Common myeloid progenitor, CD34-positive (primary cell): ENCODE data around the gene LSP1.
"Not testable (repeated sequence)": the region's sequence is repeated elsewhere in the genome, so short reads cannot be mapped to it uniquely, and the experiment has no call there.

Experiments
- CTCF ChIA-PET: fragments of 350-600 bp; sonication (Branson Sonifier 250); formaldehyde crosslinking; loops from one replicate; lab custom pipeline; 2021; ENCODE audit warnings: antibody characterized with exemption; lab: Charles Lee
- POLR2A ChIA-PET: fragments of 350-600 bp; sonication (Branson Sonifier 250); formaldehyde crosslinking; loops from one replicate; lab custom pipeline; 2021; ENCODE audit warnings: antibody characterized with exemption; lab: Charles Lee
- DNase-seq, 3 donors: peaks; one replicate each; pipeline versions ENCODE4 v3.0.0 to v3.0.0-alpha.2; 2013
- H3K27ac ChIP-seq, 2 experiments: 1 replicate in 1 of 2; 2 replicates in 1 of 2; pipeline ENCODE4 v1.7.0; 2013; ENCODE audit warnings: inconsistent platforms in 2 of 2, low read length in 2 of 2, mild to moderate bottlenecking in 2 of 2, low read depth in 1 of 2, moderate library complexity in 1 of 2; ENCODE audit not compliant: severe bottlenecking in 2 of 2, insufficient read depth in 1 of 2, poor library complexity in 1 of 2
- H3K27me3 ChIP-seq, 5 experiments: replicated peaks in 2 of 5; 1 replicate in 3 of 5; 2 replicates in 2 of 5; pipeline versions ENCODE4 v1.6.1 to v1.7.0; 2013; ENCODE audit warnings: low read length in 4 of 5, mild to moderate bottlenecking in 2 of 5, moderate library complexity in 2 of 5, inconsistent platforms in 1 of 5; ENCODE audit not compliant: insufficient read depth in 5 of 5, control insufficient read depth in 4 of 5
- H3K36me3 ChIP-seq, 4 experiments: 1 replicate in 2 of 4; 2 replicates in 2 of 4; pipeline versions ENCODE4 v1.6.1 to v1.7.0; 2013; ENCODE audit warnings: low read length in 3 of 4, control low read depth in 1 of 4, mild to moderate bottlenecking in 1 of 4; ENCODE audit not compliant: control insufficient read depth in 4 of 4, insufficient read depth in 4 of 4
- H3K4me1 ChIP-seq, 4 experiments: 1 replicate in 3 of 4; 2 replicates in 1 of 4; pipeline versions ENCODE4 v1.6.1 to v1.7.1; 2013; ENCODE audit warnings: low read length in 3 of 4, mild to moderate bottlenecking in 3 of 4, control low read depth in 1 of 4, inconsistent platforms in 1 of 4, moderate library complexity in 1 of 4; ENCODE audit not compliant: control insufficient read depth in 4 of 4, insufficient read depth in 4 of 4; ENCODE audit errors: control extremely low read depth in 1 of 4
- H3K4me3 ChIP-seq, 7 experiments: 1 replicate in 4 of 7; 2 replicates in 3 of 7; pipeline versions ENCODE4 v1.5.1 to v1.7.0; 2013; ENCODE audit warnings: mild to moderate bottlenecking in 7 of 7, low read length in 6 of 7, moderate library complexity in 6 of 7, inconsistent platforms in 2 of 7, low read depth in 2 of 7, control low read depth in 1 of 7; ENCODE audit not compliant: insufficient read depth in 4 of 7, control insufficient read depth in 1 of 7; ENCODE audit errors: extremely low read depth in 1 of 7
- H3K9me3 ChIP-seq, 5 experiments: 1 replicate in 4 of 5; 2 replicates in 1 of 5; pipeline versions ENCODE4 v1.6.1 to v1.7.1; 2013; ENCODE audit warnings: low read length in 4 of 5, mild to moderate bottlenecking in 2 of 5, inconsistent platforms in 1 of 5, low read depth in 1 of 5, moderate library complexity in 1 of 5; ENCODE audit not compliant: control insufficient read depth in 4 of 5, insufficient read depth in 2 of 5; ENCODE audit errors: control extremely low read depth in 1 of 5
- WGBS: methylation state at CpG from one replicate; pipeline ENCODE4 v1.1.5; 2013; ENCODE audit not compliant: insufficient coverage; 5-methylcytosine and 5-hydroxymethylcytosine counted together

LSP1 gene

GRCh38 chr11:1812274-1812673 lies 40.6 kb upstream of the LSP1 start:
- Histone ChIP-seq H3K27me3 (peaks cover 0 to 24% (median 2%) of the 10 kb centered on the region in 5 experiments), H3K9me3 (peaks cover 0 to 8% (median 4%) of the 10 kb centered on the region in 5 experiments), H3K4me1 (peaks cover 0 to 12% (median 4%) of the 10 kb centered on the region in 4 experiments), H3K4me3 (no peak overlapping the region), H3K36me3 (no peaks in the 10 kb centered on the region), H3K27ac (no peak overlapping the region)
- ChIA-PET POLR2A (no interaction called here), CTCF (interaction anchor here (0.8 to 1.0 kb wide), 2 partner anchors 111 to 119 kb away, joined by 3 read pairs; no protein-coding TSS in a partner anchor)
- WGBS = 97% methylated on average over 5 of the region's 5 CpGs
- DNase-seq = no peak

- no peak for DNase-seq
- H3K9me3 ChIP-seq = peaks cover 0 to 10% (median 4%) of the 10 kb centered on the region in 5 experiments
- POLR2A ChIA-PET = no interaction called here
- no peak overlapping the region for H3K4me3 ChIP-seq
- H3K27ac ChIP-seq = no peak overlapping the region
- CTCF ChIA-PET = interaction anchor here (0.8 to 1.2 kb wide), 3 partner anchors 111 to 119 kb away, joined by 3 read pairs; no protein-coding TSS in a partner anchor
- H3K27me3 ChIP-seq = peaks cover 0 to 26% (median 4%) of the 10 kb centered on the region in 5 experiments
- 89% methylated on average over 13 of the region's 15 CpGs for WGBS
- peaks cover 0 to 12% (median 4%) of the 10 kb centered on the region in 4 experiments for H3K4me1 ChIP-seq
- no peaks in the 10 kb centered on the region for H3K36me3 ChIP-seq
Observed at GRCh38 chr11:1812801-1813200, 40.1 kb upstream of the LSP1 start.

- WGBS = 100% methylated on average over 7 of the region's 9 CpGs
- CTCF ChIA-PET = interaction anchor here (1.2 kb wide), 1 partner anchor 112 kb away, joined by 3 read pairs; no protein-coding TSS in a partner anchor
- Histone ChIP-seq H3K4me1 (peaks cover 0 to 12% (median 4%) of the 10 kb centered on the region in 4 experiments), H3K9me3 (peaks cover 0 to 12% (median 4%) of the 10 kb centered on the region in 5 experiments), H3K27me3 (peaks cover 0 to 26% (median 3%) of the 10 kb centered on the region in 5 experiments)
- H3K27ac ChIP-seq, POLR2A ChIA-PET, DNase-seq, H3K4me3 ChIP-seq, H3K36me3 ChIP-seq: not testable (repeated sequence)
Observed at GRCh38 chr11:1813356-1813755, 39.5 kb upstream of the LSP1 start.

- Histone ChIP-seq H3K4me3 (no peak overlapping the region), H3K27ac (no peak overlapping the region), H3K4me1 (peaks cover 0 to 12% (median 4%) of the 10 kb centered on the region in 4 experiments), H3K36me3 (no peaks in the 10 kb centered on the region), H3K9me3 (peaks cover 0 to 22% (median 12%) of the 10 kb centered on the region in 5 experiments), H3K27me3 (peaks cover 0 to 21% (median 3%) of the 10 kb centered on the region in 5 experiments)
- 96% methylated on average over 10 of the region's 10 CpGs for WGBS
- POLR2A ChIA-PET = no interaction called here
- DNase-seq = no peak
- CTCF ChIA-PET = interaction anchor here (4.7 kb wide), 1 partner anchor 121 kb away, joined by 20 read pairs; no protein-coding TSS in a partner anchor
Observed at GRCh38 chr11:1814691-1815090, 38.2 kb upstream of the LSP1 start.

GRCh38 chr11:1815311-1815710 lies 37.6 kb upstream of the LSP1 start:
- ChIA-PET POLR2A (no interaction called here), CTCF (interaction anchor here (0.7 to 4.7 kb wide), 4 partner anchors 18 to 121 kb away, joined by 3 to 20 read pairs (median 3); no protein-coding TSS in a partner anchor)
- Histone ChIP-seq H3K36me3 (no peaks in the 10 kb centered on the region), H3K4me1 (peaks cover 0 to 12% (median 4%) of the 10 kb centered on the region in 4 experiments), H3K9me3 (peaks cover 0 to 21% (median 12%) of the 10 kb centered on the region in 5 experiments), H3K27ac (no peak overlapping the region), H3K4me3 (no peak overlapping the region), H3K27me3 (peaks cover 0 to 19% (median 3%) of the 10 kb centered on the region in 5 experiments)
- 100% methylated on average over 8 of the region's 8 CpGs for WGBS
- DNase-seq = no peak

GRCh38 chr11:1815751-1816150 lies 37.1 kb upstream of the LSP1 start:
- H3K4me1 ChIP-seq = peaks cover 0 to 8% (median 4%) of the 10 kb centered on the region in 4 experiments
- peaks cover 0 to 21% (median 12%) of the 10 kb centered on the region in 5 experiments for H3K9me3 ChIP-seq
- no peak overlapping the region for H3K27ac ChIP-seq
- CTCF ChIA-PET = interaction anchor here (0.7 to 4.7 kb wide), 5 partner anchors 10 to 122 kb away, joined by 3 to 20 read pairs (median 3); no protein-coding TSS in a partner anchor
- 94% methylated on average over 7 of the region's 7 CpGs for WGBS
- no peaks in the 10 kb centered on the region for H3K36me3 ChIP-seq
- POLR2A ChIA-PET = no interaction called here
- DNase-seq = no peak
- H3K4me3 ChIP-seq = no peak overlapping the region
- H3K27me3 ChIP-seq = peaks cover 0 to 17% (median 3%) of the 10 kb centered on the region in 5 experiments

GRCh38 chr11:1817000-1817399 lies 35.9 kb upstream of the LSP1 start:
- no peaks in the 10 kb centered on the region for H3K36me3 ChIP-seq
- CTCF ChIA-PET = interaction anchor here (0.9 to 4.7 kb wide), 6 partner anchors 9 to 164 kb away, joined by 3 to 20 read pairs (median 4); no protein-coding TSS in a partner anchor
- 94% methylated on average over 5 of the region's 5 CpGs for WGBS
- peaks cover 0 to 17% (median 3%) of the 10 kb centered on the region in 5 experiments for H3K27me3 ChIP-seq
- H3K4me3 ChIP-seq = no peak overlapping the region
- peaks cover 0 to 20% (median 11%) of the 10 kb centered on the region in 5 experiments for H3K9me3 ChIP-seq
- DNase-seq = no peak
- POLR2A ChIA-PET = no interaction called here
- H3K4me1 ChIP-seq = no peaks in the 10 kb centered on the region
- no peak overlapping the region for H3K27ac ChIP-seq
